ENCODE measurements around the gene INS.

The INS gene

GRCh38 chr11:2192435-2192834 is 31.4 kb upstream of the INS start:
- Histone ChIP-seq H3K36me3 (ENCODE audit: control insufficient read depth, low read length) (no peaks in the 10 kb centered on the region), H3F3A (ENCODE audit: control insufficient read depth, insufficient read depth) (no peaks in the 10 kb centered on the region), H3K4me1 (ENCODE audit: control insufficient read depth, low read length) (no peaks in the 10 kb centered on the region), H4K20me1 (ENCODE audit: control insufficient read depth, insufficient read depth, low read depth, low read length) (no peaks in the 10 kb centered on the region), H3K4me3 (ENCODE audit: low read length) (no peak overlapping the region), H3K9me3 (ENCODE audit: control insufficient read depth, insufficient read depth, low read length) (peaks cover 4% of the 10 kb centered on the region; the same call in 1 of the 2 replicates), H3K79me2 (ENCODE audit: control insufficient read depth, low read length) (no peaks in the 10 kb centered on the region), H3K27ac (ENCODE audit: low read depth, low read length) (no peak overlapping the region), H3K27me3 (ENCODE audit: control insufficient read depth, low read length) (no peaks in the 10 kb centered on the region), H3K4me2 (ENCODE audit: low read length) (no peak overlapping the region), H3K9me2 (replicated peaks; ENCODE audit: control insufficient read depth, low read length) (no peaks in the 10 kb centered on the region)
- TF ChIP-seq EZH2phosphoT487 (IDR thresholded peaks at IDR 0.05; ENCODE audit: borderline replicate concordance, low read length) (no peak), CTCF (IDR thresholded peaks at IDR 0.05; ENCODE audit: low read depth, low read length, poor library complexity, severe bottlenecking) (no peak)

GRCh38 chr11:2191883-2192282 is 30.9 kb upstream of the INS start:
- no peaks in the 10 kb centered on the region for H4K20me1 ChIP-seq (ENCODE audit: control insufficient read depth, insufficient read depth, low read depth, low read length)
- H3K27ac ChIP-seq (ENCODE audit: low read depth, low read length): no peak overlapping the region
- peaks cover 6% of the 10 kb centered on the region; the same call in 1 of the 2 replicates for H3K9me3 ChIP-seq (ENCODE audit: control insufficient read depth, insufficient read depth, low read length)
- H3K4me1 ChIP-seq (ENCODE audit: control insufficient read depth, low read length): no peaks in the 10 kb centered on the region
- H3F3A ChIP-seq (ENCODE audit: control insufficient read depth, insufficient read depth): no peaks in the 10 kb centered on the region
- no peaks in the 10 kb centered on the region for H3K9me2 ChIP-seq (replicated peaks; ENCODE audit: control insufficient read depth, low read length)
- H3K4me2 ChIP-seq (ENCODE audit: low read length): no peak overlapping the region
- no peaks in the 10 kb centered on the region for H3K79me2 ChIP-seq (ENCODE audit: control insufficient read depth, low read length)
- H3K4me3 ChIP-seq (ENCODE audit: low read length): no peak overlapping the region
- no peaks in the 10 kb centered on the region for H3K27me3 ChIP-seq (ENCODE audit: control insufficient read depth, low read length)
- TF ChIP-seq EZH2phosphoT487 (IDR thresholded peaks at IDR 0.05; ENCODE audit: borderline replicate concordance, low read length) (no peak), CTCF (IDR thresholded peaks at IDR 0.05; ENCODE audit: low read depth, low read length, poor library complexity, severe bottlenecking) (no peak)
- no peaks in the 10 kb centered on the region for H3K36me3 ChIP-seq (ENCODE audit: control insufficient read depth, low read length)

- TF ChIP-seq CTCF (IDR thresholded peaks at IDR 0.05; ENCODE audit: low read depth, low read length, poor library complexity, severe bottlenecking) (no peak), EZH2phosphoT487 (IDR thresholded peaks at IDR 0.05; ENCODE audit: borderline replicate concordance, low read length) (no peak)
- no peaks in the 10 kb centered on the region for H3K4me1 ChIP-seq (ENCODE audit: control insufficient read depth, low read length)
- no peaks in the 10 kb centered on the region for H3F3A ChIP-seq (ENCODE audit: control insufficient read depth, insufficient read depth)
- H3K27me3 ChIP-seq (ENCODE audit: control insufficient read depth, low read length): no peaks in the 10 kb centered on the region
- no peaks in the 10 kb centered on the region for H3K9me2 ChIP-seq (replicated peaks; ENCODE audit: control insufficient read depth, low read length)
- no peaks in the 10 kb centered on the region for H4K20me1 ChIP-seq (ENCODE audit: control insufficient read depth, insufficient read depth, low read depth, low read length)
- H3K27ac ChIP-seq (ENCODE audit: low read depth, low read length): no peak overlapping the region
- no peaks in the 10 kb centered on the region for H3K79me2 ChIP-seq (ENCODE audit: control insufficient read depth, low read length)
- H3K4me3 ChIP-seq (ENCODE audit: low read length): no peak overlapping the region
- H3K4me2 ChIP-seq (ENCODE audit: low read length): no peak overlapping the region
- H3K36me3 ChIP-seq (ENCODE audit: control insufficient read depth, low read length): no peaks in the 10 kb centered on the region
- H3K9me3 ChIP-seq (ENCODE audit: control insufficient read depth, insufficient read depth, low read length): peaks cover 6% of the 10 kb centered on the region; the same call in 1 of the 2 replicates
Measured at GRCh38 chr11:2190657-2191471, 29.9 kb upstream of the INS start.
